WI38 (cell line): ENCODE measurements around the gene JUNB.

ENCODE experiments used
- H3K4me3 ChIP-seq: 2 replicates; pipeline ENCODE4 v1.5.1; 2011; ENCODE audit warnings: low read depth, mild to moderate bottlenecking, control low read depth, low read length
- CTCF ChIP-seq: IDR thresholded peaks from 2 replicates; pipeline ENCODE4 v1.5.1; 2012; ENCODE audit warnings: low read depth, mild to moderate bottlenecking, control low read depth, low read length

Gene JUNB

DNA sequence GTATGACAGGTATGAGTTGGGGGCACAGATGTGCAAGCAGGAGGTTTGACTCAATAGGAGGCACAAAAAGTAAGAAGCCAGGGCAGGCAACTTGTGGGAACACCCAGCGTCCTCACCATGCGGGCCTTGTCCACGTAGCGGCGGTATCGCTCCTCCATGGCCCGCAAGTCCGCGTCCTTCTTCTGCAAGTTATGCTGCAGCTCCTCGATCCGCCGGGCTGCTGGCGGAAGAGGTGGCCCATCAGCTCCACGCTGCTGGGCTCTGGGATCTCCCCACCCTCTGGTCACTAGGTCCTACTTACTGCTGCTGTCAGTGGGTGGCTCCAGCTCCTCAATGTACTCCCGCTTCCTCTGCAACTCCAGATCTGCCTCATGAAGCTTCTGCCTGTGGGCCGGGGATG lies 26.6 kb upstream of the JUNB start:
- no peak for TF ChIP-seq CTCF
- no peak overlapping the region for H3K4me3 ChIP-seq

- TF ChIP-seq CTCF: peak; percentile 45
- H3K4me3 ChIP-seq: peak overlapping the region; percentile 51
Observed at GRCh38 chr19:12766051-12766521, 25.2 kb upstream of the JUNB start.

DNA sequence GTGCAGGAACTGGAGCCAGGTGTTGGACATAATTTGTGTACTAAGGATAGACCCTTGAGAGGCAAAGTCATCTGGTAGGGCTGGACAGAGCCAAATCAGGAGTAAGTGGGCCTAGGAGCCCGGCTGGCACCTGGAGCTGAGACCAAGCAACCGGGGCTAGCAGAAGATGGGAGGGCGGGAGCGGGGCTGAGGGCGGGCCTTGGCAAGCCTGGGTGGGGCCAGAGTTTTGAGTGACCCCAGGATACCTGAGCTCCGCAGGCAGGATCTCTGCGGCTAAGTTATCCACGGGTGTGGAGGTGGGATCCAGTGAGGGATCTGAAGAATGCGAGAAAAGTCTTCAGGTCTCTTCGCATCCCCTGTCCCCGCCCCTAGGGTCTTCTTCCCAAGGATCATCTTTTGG lies 24.1 kb upstream of the JUNB start:
- H3K4me3 ChIP-seq: no peak overlapping the region
- no peak for TF ChIP-seq CTCF

DNA sequence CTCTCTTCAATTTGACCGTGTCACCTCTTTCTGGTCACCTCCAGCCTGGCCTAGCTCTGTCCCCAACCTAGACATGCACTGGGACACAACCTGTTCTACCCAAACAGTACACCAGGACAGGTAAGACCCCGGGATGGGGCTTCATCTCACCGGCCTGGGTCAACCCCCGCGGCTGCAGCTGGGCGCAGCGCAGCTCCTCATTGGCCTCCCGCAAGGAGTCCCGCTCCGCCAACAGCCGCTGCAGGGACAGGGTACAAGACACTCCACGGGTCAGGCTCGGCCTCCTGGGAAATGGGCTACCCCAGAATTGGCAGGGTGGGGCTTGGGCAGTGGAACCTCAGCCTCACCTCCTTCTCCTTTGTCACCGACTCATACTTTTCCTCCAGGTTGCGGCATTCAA lies 23.6 kb upstream of the JUNB start:
- H3K4me3 ChIP-seq: no peak overlapping the region
- TF ChIP-seq CTCF: no peak

DNA sequence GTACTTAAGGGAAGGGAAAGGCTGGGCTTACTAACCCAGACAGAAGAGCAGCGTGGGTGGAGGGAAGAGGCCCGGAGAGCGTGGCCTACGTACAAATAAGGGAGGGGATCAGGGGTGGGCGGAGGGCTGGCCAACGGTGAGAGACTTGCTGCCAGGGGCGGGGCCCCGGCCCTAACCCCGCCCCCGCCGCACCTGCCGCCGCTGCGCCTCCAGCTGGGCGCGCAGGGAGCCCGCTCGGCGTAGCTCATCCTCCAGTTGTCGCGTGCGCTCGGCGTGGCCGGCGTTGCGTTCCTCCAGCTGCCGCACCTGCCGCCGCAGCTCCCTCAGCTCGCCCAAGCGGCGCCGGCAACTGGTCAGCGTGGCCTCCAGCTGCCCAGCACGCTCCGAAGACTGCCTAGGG lies 21.6 kb upstream of the JUNB start:
- H3K4me3 ChIP-seq: no peak overlapping the region
- TF ChIP-seq CTCF: no peak

DNA sequence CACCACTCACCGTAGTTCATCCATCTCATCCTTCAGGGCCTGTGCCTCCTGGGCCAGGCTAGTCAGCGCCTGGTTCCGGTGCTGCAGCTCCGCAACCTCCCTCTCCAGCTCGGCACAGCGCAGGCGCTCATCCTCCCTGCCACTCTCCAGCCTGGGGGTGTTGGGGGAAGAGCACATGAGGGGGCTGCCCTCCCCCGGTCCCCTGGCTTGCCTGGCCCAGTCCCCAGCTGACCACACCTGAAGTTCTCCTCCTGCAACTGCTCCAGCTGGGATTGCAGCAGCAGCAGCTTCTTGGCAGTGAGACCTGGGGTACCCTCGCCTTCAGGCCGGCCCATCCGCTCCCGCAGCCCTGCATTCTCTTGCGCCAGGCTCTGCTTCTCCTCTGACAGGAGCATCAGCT lies 20.4 kb upstream of the JUNB start:
- H3K4me3 ChIP-seq: no peak overlapping the region
- TF ChIP-seq CTCF: no peak

- no peak for TF ChIP-seq CTCF
- H3K4me3 ChIP-seq: no peak overlapping the region
Observed at GRCh38 chr19:12772323-12772722, 19.0 kb upstream of the JUNB start.
